Gastroesophageal sphincter (tissue), 4 donors: ENCODE measurements around the gene RGS17. TPM values are rescaled to one million over a fixed set of nuclear protein-coding genes. Genes with fewer than 3 reads are reported as not detected.

ENCODE experiments used
- ATAC-seq: fragments of 150-250 bp; one replicate; pipeline ENCODE4 v1.9.1; 2016; ENCODE audit warnings: mild to moderate bottlenecking, moderate library complexity
- H3K27ac ChIP-seq, 4 donors: fragments of 200-600 bp; sonication (generic) in 3 of 4; 1 replicate in 3 of 4; 2 replicates in 1 of 4; pipeline ENCODE4 v1.5.1; 2016 to 2019
- H3K27me3 ChIP-seq: fragments of 200-600 bp; sonication (generic); one replicate; pipeline ENCODE4 v1.5.1; 2019
- H3K36me3 ChIP-seq, 2 donors: fragments of 200-600 bp; sonication (generic); one replicate each; pipeline ENCODE4 v1.5.1; 2019; ENCODE audit warnings: control low read depth in 1 of 2
- H3K4me1 ChIP-seq, 3 donors: fragments of 200-600 bp; sonication (generic); 1 replicate in 2 of 3; 2 replicates in 1 of 3; pipeline ENCODE4 v1.5.1; 2016 to 2019; ENCODE audit warnings: control low read depth in 2 of 3
- H3K4me3 ChIP-seq, 2 donors: fragments of 200-600 bp; sonication (generic); one replicate each; pipeline ENCODE4 v1.5.1; 2019; ENCODE audit warnings: mild to moderate bottlenecking in 1 of 2, moderate library complexity in 1 of 2
- H3K9me3 ChIP-seq, 3 donors: fragments of 200-600 bp; sonication (generic); one replicate each; pipeline ENCODE4 v1.5.1; 2017 to 2019; ENCODE audit warnings: control low read depth in 2 of 3
- EP300 ChIP-seq: sonication (generic); formaldehyde crosslinking; IDR thresholded peaks from one replicate; pipeline ENCODE4 v1.6.1; 2017; ENCODE audit warnings: antibody characterized with exemption, mild to moderate bottlenecking
- POLR2A ChIP-seq, 2 donors: fragments of 450-650 bp; IDR thresholded peaks; one replicate each; pipeline ENCODE4 v1.6.1; 2017; ENCODE audit warnings: antibody characterized with exemption in 2 of 2, mild to moderate bottlenecking in 2 of 2, moderate library complexity in 1 of 2
- POLR2AphosphoS5 ChIP-seq: sonication (generic); formaldehyde crosslinking; IDR thresholded peaks from one replicate; pipeline ENCODE4 v1.6.1; 2017; ENCODE audit warnings: antibody characterized with exemption
- WGBS, 2 donors: methylation state at CpG; one replicate each; pipeline ENCODE4 v1.1.5; 2018; ENCODE audit warnings: low coverage in 1 of 2; 5-methylcytosine and 5-hydroxymethylcytosine counted together
- total RNA-seq, 4 donors: library from RNA; depleted of rRNA; stranded (reverse); fragments of >200 nt; gene quantifications; one replicate each; pipeline ENCODE4 v1.1.0, GENCODE V29; 2016
- TF ChIP-seq, protein P1 (sequence below), 4 experiments: fragments of 200-600 bp in 2 of 4; fragments of 450-650 bp in 2 of 4; sonication (generic) in 1 of 4; IDR thresholded peaks; one replicate each; pipeline ENCODE4 v1.5.1; 2017 to 2019; ENCODE audit warnings: antibody characterized with exemption in 4 of 4, mild to moderate bottlenecking in 2 of 4, moderate library complexity in 2 of 4

Gene RGS17
- total RNA-seq, 4 donors from 2014 or later: 0.19 to 0.27 TPM; not detected in 2

DNA sequence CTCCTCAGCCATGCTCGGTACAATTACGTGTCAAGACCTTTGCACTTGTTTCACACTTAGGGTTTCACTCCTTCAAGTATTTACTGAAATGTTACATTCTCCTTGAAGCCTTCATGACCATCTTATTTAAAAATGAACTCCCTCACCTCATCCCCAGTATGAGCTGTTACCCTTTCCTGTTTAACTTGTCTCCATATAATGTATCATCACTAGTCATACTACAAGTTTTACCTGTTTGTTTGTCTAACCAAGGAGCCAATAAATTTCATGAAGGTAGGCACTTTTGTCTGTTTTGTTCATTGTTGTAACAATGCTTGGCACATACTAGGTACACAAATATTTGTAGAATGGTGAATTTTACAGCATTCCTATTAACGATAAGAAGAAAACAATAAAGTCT is 82.5 kb downstream of the RGS17 start:
- Histone ChIP-seq H3K27me3 (no peaks in the 10 kb centered on the region), H3K9me3 (no peaks in the 10 kb centered on the region), H3K4me1 (no peaks in the 10 kb centered on the region), H3K27ac (no peak overlapping the region), H3K36me3 (no peaks in the 10 kb centered on the region), H3K4me3 (no peak overlapping the region)
- ATAC-seq: no peak
- WGBS, 2 donors: 92 to 94% methylated on average over 3 of the region's 3 CpGs
- TF ChIP-seq POLR2A (IDR thresholded peaks at IDR 0.05): no peak
- TF ChIP-seq, protein P1, sequence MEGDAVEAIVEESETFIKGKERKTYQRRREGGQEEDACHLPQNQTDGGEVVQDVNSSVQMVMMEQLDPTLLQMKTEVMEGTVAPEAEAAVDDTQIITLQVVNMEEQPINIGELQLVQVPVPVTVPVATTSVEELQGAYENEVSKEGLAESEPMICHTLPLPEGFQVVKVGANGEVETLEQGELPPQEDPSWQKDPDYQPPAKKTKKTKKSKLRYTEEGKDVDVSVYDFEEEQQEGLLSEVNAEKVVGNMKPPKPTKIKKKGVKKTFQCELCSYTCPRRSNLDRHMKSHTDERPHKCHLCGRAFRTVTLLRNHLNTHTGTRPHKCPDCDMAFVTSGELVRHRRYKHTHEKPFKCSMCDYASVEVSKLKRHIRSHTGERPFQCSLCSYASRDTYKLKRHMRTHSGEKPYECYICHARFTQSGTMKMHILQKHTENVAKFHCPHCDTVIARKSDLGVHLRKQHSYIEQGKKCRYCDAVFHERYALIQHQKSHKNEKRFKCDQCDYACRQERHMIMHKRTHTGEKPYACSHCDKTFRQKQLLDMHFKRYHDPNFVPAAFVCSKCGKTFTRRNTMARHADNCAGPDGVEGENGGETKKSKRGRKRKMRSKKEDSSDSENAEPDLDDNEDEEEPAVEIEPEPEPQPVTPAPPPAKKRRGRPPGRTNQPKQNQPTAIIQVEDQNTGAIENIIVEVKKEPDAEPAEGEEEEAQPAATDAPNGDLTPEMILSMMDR (IDR thresholded peaks at IDR 0.05): no peak
- no peak for TF ChIP-seq EP300
- TF ChIP-seq POLR2AphosphoS5: no peak

DNA sequence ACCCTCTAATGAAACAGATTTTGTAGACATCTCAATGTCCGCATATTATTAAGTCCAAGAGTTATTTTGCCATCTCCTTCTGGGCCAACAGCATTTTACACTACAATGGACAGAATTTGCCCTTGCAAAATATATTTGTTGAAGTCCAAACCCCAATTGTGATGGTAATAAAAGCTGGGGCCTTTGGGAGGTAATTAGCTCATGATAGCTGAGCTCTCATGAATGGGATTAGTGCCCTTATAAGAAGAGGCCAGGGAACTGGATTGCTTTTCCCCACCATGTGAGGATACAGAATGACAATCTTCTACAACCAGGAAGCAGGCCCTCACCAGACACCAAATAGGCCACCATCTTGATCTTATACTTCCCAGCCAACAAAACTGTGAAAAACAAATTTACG is 83.7 kb downstream of the RGS17 start:
- Histone ChIP-seq H3K27ac (no peak overlapping the region), H3K9me3 (no peaks in the 10 kb centered on the region), H3K4me3 (no peak overlapping the region), H3K27me3 (no peaks in the 10 kb centered on the region), H3K4me1 (no peaks in the 10 kb centered on the region), H3K36me3 (no peaks in the 10 kb centered on the region)
- WGBS, 2 donors: 42 to 77% methylated on average over 2 of the region's 2 CpGs
- TF ChIP-seq POLR2A (IDR thresholded peaks at IDR 0.05) (no peak), POLR2AphosphoS5 (no peak), EP300 (no peak)
- TF ChIP-seq, protein P1 (IDR thresholded peaks at IDR 0.05): no peak
- no peak for ATAC-seq

DNA sequence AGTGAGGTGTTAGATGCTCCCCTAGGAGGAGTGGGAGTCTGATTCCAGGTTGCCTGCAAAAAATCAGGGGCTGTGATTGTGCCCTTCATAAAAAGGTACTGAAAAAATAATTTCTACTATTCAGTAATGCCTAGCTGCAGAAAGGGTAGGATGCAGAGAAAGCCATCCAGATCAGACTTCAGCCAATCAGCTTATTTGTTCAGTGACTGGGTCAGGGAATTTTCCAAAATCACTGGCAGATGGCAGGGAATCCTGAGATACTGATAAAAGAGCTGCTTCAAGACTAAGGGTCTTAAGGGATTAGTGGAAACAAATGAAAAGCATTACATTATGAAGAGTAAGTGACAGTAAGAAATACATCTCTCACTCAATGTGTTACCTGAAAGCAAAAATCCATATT is 85.8 kb downstream of the RGS17 start:
- ATAC-seq: no peak
- Histone ChIP-seq H3K27ac (no peak overlapping the region), H3K4me3 (no peak overlapping the region), H3K27me3 (no peaks in the 10 kb centered on the region), H3K9me3 (no peaks in the 10 kb centered on the region), H3K4me1 (no peaks in the 10 kb centered on the region), H3K36me3 (no peaks in the 10 kb centered on the region)
- TF ChIP-seq, protein P1 (IDR thresholded peaks at IDR 0.05): no peak
- TF ChIP-seq EP300 (no peak), POLR2A (IDR thresholded peaks at IDR 0.05) (no peak), POLR2AphosphoS5 (no peak)

DNA sequence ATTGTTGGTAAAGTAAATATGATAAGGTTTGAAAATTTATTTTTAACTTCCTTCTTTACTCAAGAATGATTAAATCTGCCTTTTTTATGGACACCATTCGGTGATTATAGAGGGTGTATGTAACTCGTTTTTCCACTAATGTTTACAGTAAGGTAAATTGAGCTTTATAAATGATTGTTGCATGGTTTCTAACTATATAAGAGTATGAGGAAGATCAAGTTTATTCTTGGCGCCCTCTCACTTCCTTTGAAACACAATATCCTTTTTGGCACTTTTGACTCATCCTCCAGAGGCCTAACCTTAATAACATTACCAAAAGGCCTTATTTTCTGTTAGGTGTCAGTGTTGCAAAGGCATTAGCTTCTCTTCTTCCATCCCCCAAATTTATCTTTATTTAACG is 86.8 kb downstream of the RGS17 start:
- Histone ChIP-seq H3K4me3 (no peak overlapping the region), H3K27ac (no peak overlapping the region), H3K27me3 (no peaks in the 10 kb centered on the region), H3K4me1 (no peaks in the 10 kb centered on the region), H3K36me3 (no peaks in the 10 kb centered on the region), H3K9me3 (no peaks in the 10 kb centered on the region)
- TF ChIP-seq, protein P1 (IDR thresholded peaks at IDR 0.05): no peak
- no peak for TF ChIP-seq EP300
- TF ChIP-seq POLR2A (IDR thresholded peaks at IDR 0.05): no peak
- no peak for TF ChIP-seq POLR2AphosphoS5
- no peak for ATAC-seq
- 61 to 67% methylated on average over 4 of the region's 4 CpGs for WGBS, 2 donors

DNA sequence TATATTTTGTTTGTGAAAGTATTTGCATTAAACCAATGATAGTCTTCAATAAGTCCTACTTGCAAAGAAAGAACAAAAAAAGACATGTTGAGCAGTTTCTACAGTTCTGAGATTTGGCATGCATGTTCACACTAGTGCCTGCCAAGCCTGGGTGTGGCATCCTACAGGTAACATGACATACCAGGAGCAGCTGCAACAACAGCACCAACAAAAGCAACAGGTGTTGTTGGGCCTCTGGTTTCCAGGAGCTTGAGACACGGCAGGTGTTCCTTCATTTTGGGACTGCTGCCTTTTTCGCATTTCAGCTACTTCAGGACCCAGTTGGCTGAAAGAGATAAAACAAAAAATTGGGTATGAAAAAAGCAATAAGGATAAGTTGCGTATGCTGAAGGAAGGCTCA is 87.4 kb downstream of the RGS17 start:
- TF ChIP-seq, protein P1 (IDR thresholded peaks at IDR 0.05): no peak
- TF ChIP-seq POLR2A (IDR thresholded peaks at IDR 0.05): no peak
- no peak for TF ChIP-seq EP300
- TF ChIP-seq POLR2AphosphoS5: no peak
- no peaks in the 10 kb centered on the region for H3K9me3 ChIP-seq
- H3K27ac ChIP-seq: no peak overlapping the region
- 76 to 100% methylated on average over 1 to 3 of the region's 3 CpGs for WGBS, 2 donors
- H3K4me3 ChIP-seq: no peak overlapping the region
- H3K4me1 ChIP-seq: no peaks in the 10 kb centered on the region
- H3K36me3 ChIP-seq: no peaks in the 10 kb centered on the region
- ATAC-seq: no peak
- no peaks in the 10 kb centered on the region for H3K27me3 ChIP-seq
